Suprapubic skin (tissue), 4 donors: Measurements from ENCODE around the gene CASR. TPM values are rescaled to one million over a fixed set of nuclear protein-coding genes. Genes with fewer than 3 reads are reported as not detected.

Experiments
- DNase-seq, 2 donors: peaks; one replicate each; pipeline ENCODE4 v3.0.0-alpha.2; 2019; ENCODE audit warnings: low spot score in 2 of 2
- H3K27ac ChIP-seq: fragments of 200-600 bp; sonication (generic); one replicate; pipeline ENCODE4 v1.5.1; 2019
- H3K27me3 ChIP-seq: fragments of 200-600 bp; sonication (generic); one replicate; pipeline ENCODE4 v1.5.1; 2019
- H3K36me3 ChIP-seq: fragments of 200-600 bp; sonication (generic); one replicate; pipeline ENCODE4 v1.5.1; 2019
- H3K4me1 ChIP-seq: fragments of 200-600 bp; sonication (generic); one replicate; pipeline ENCODE4 v1.5.1; 2019
- H3K4me3 ChIP-seq: fragments of 200-600 bp; sonication (generic); one replicate; pipeline ENCODE4 v1.5.1; 2019; ENCODE audit warnings: mild to moderate bottlenecking
- H3K9me3 ChIP-seq: fragments of 200-600 bp; sonication (generic); one replicate; pipeline ENCODE4 v1.5.1; 2019
- CTCF ChIP-seq, 2 donors: fragments of 200-600 bp in 1 of 2; fragments of 450-650 bp in 1 of 2; sonication (generic) in 1 of 2; IDR thresholded peaks; one replicate each; pipeline ENCODE4 v1.5.1; 2016 to 2019; ENCODE audit warnings: antibody characterized with exemption in 2 of 2, mild to moderate bottlenecking in 1 of 2, moderate library complexity in 1 of 2
- EP300 ChIP-seq: sonication (generic); formaldehyde crosslinking; IDR thresholded peaks from one replicate; pipeline ENCODE4 v1.6.1; 2017; ENCODE audit warnings: antibody characterized with exemption
- POLR2A ChIP-seq, 2 donors: fragments of 450-650 bp; IDR thresholded peaks; one replicate each; pipeline ENCODE4 v1.6.1; 2017; ENCODE audit warnings: antibody characterized with exemption in 2 of 2, mild to moderate bottlenecking in 2 of 2, moderate library complexity in 2 of 2
- POLR2AphosphoS5 ChIP-seq, 3 donors: sonication (generic); formaldehyde crosslinking; IDR thresholded peaks; one replicate each; pipeline ENCODE4 v1.6.1; 2017; ENCODE audit warnings: antibody characterized with exemption in 3 of 3
- WGBS: methylation state at CpG from one replicate; pipeline ENCODE4 v1.1.5; 2018; 5-methylcytosine and 5-hydroxymethylcytosine counted together
- total RNA-seq, 4 donors: library from RNA; depleted of rRNA; stranded (reverse); fragments of >200 nt; gene quantifications; one replicate each; pipeline ENCODE4 v1.1.0, GENCODE V29; 2016

Gene CASR
- total RNA-seq, 4 donors from 2014 or later = not detected

- 42% methylated on average over 3 of the region's 3 CpGs for WGBS
- Histone ChIP-seq H3K27ac (peak overlapping the region; percentile 86), H3K36me3 (no peaks in the 10 kb centered on the region), H3K9me3 (no peaks in the 10 kb centered on the region), H3K27me3 (no peaks in the 10 kb centered on the region), H3K4me1 (peaks cover 33% of the 10 kb centered on the region), H3K4me3 (no peak overlapping the region)
- no peak for DNase-seq
- no peak for TF ChIP-seq POLR2AphosphoS5 (IDR thresholded peaks at IDR 0.05)
- TF ChIP-seq EP300 = no peak
- no peak for TF ChIP-seq CTCF (IDR thresholded peaks at IDR 0.05)
- TF ChIP-seq POLR2A (IDR thresholded peaks at IDR 0.05) = no peak
These were observed 129.8 kb downstream of the CASR start for GRCh38 chr3:122313281-122313680.

- peaks cover 37% of the 10 kb centered on the region for H3K4me1 ChIP-seq
- no peaks in the 10 kb centered on the region for H3K27me3 ChIP-seq
- no peaks in the 10 kb centered on the region for H3K36me3 ChIP-seq
- peak overlapping the region; percentile 86 for H3K27ac ChIP-seq
- H3K9me3 ChIP-seq = no peaks in the 10 kb centered on the region
- DNase-seq = no peak
- no peak overlapping the region for H3K4me3 ChIP-seq
- no peak for TF ChIP-seq EP300
- no peak for TF ChIP-seq POLR2A (IDR thresholded peaks at IDR 0.05)
- no peak for TF ChIP-seq CTCF (IDR thresholded peaks at IDR 0.05)
- TF ChIP-seq POLR2AphosphoS5 (IDR thresholded peaks at IDR 0.05) = no peak
- WGBS = 58% methylated on average over 2 of the region's 2 CpGs
These were observed 130.9 kb downstream of the CASR start for GRCh38 chr3:122314228-122314876.

GRCh38 chr3:122315619-122316018, 132.2 kb downstream of the CASR start:
- no peaks in the 10 kb centered on the region for H3K9me3 ChIP-seq
- H3K27me3 ChIP-seq = no peaks in the 10 kb centered on the region
- no peak overlapping the region for H3K27ac ChIP-seq
- peaks cover 32% of the 10 kb centered on the region for H3K4me1 ChIP-seq
- WGBS = 50% methylated on average over 4 of the region's 4 CpGs
- DNase-seq = no peak
- H3K36me3 ChIP-seq = no peaks in the 10 kb centered on the region
- TF ChIP-seq POLR2A (IDR thresholded peaks at IDR 0.05) (no peak), POLR2AphosphoS5 (IDR thresholded peaks at IDR 0.05) (no peak)
- no peak overlapping the region for H3K4me3 ChIP-seq

- Histone ChIP-seq H3K27ac (no peak overlapping the region), H3K27me3 (no peaks in the 10 kb centered on the region), H3K4me3 (no peak overlapping the region), H3K9me3 (no peaks in the 10 kb centered on the region), H3K4me1 (peaks cover 29% of the 10 kb centered on the region), H3K36me3 (no peaks in the 10 kb centered on the region)
- DNase-seq = no peak
- WGBS = 92% methylated on average over 5 of the region's 5 CpGs
- TF ChIP-seq POLR2AphosphoS5 (IDR thresholded peaks at IDR 0.05) = no peak
- no peak for TF ChIP-seq CTCF (IDR thresholded peaks at IDR 0.05)
These were observed 132.9 kb downstream of the CASR start for GRCh38 chr3:122316368-122316767.

- Histone ChIP-seq H3K4me1 (peaks cover 18% of the 10 kb centered on the region), H3K9me3 (no peaks in the 10 kb centered on the region), H3K27ac (peak overlapping the region; percentile 54), H3K27me3 (no peaks in the 10 kb centered on the region), H3K36me3 (no peaks in the 10 kb centered on the region), H3K4me3 (no peak overlapping the region)
- 47% methylated on average over 2 of the region's 2 CpGs for WGBS
- no peak for DNase-seq
- TF ChIP-seq CTCF (IDR thresholded peaks at IDR 0.05) = no peak
- TF ChIP-seq EP300 = no peak
- no peak for TF ChIP-seq POLR2AphosphoS5 (IDR thresholded peaks at IDR 0.05)
- no peak for TF ChIP-seq POLR2A (IDR thresholded peaks at IDR 0.05)
These were observed 135.2 kb downstream of the CASR start for GRCh38 chr3:122318620-122319019.
